ENCODE data around the gene EXOC1.
A peak's percentile ranks its signal among the peaks of the same experiment; 100 is the strongest.

Gene EXOC1

GRCh38 chr4:55939421-55939820 is 86.0 kb downstream of the EXOC1 start:
- TF ChIP-seq CTCF (IDR thresholded peaks at IDR 0.05), result no peak
- no peak overlapping the region for H3K27ac ChIP-seq

GRCh38 chr4:55941881-55942396 is 88.5 kb downstream of the EXOC1 start:
- no peaks in the 10 kb centered on the region for H3K9me3 ChIP-seq
- no peak overlapping the region for H3K27ac ChIP-seq
- H3K4me3 ChIP-seq (ENCODE audit: low read depth in 1 of 2, low read length in 1 of 2), result no peak overlapping the region
- peaks cover 2 to 7% of the 10 kb centered on the region in 2 experiments for H3K4me1 ChIP-seq (ENCODE audit: control insufficient read depth in 1 of 2, insufficient read depth in 1 of 2, low read depth in 1 of 2, low read length in 1 of 2)
- no peak for TF ChIP-seq CTCF (IDR thresholded peaks at IDR 0.05)
- no peaks in the 10 kb centered on the region for H3K36me3 ChIP-seq
- H3K27me3 ChIP-seq, result no peaks in the 10 kb centered on the region

More at GRCh38 chr4:55939421-55939820, 86.0 kb downstream of the EXOC1 start:
- Histone ChIP-seq H3K4me1 (ENCODE audit: control insufficient read depth in 1 of 2, insufficient read depth in 1 of 2, low read depth in 1 of 2, low read length in 1 of 2) (no peaks in the 10 kb centered on the region), H3K27me3 (no peaks in the 10 kb centered on the region), H3K36me3 (no peaks in the 10 kb centered on the region), H3K9me3 (no peaks in the 10 kb centered on the region), H3K4me3 (ENCODE audit: low read depth in 1 of 2, low read length in 1 of 2) (no peak overlapping the region)

GRCh38 chr4:55947254-55947882 is 93.9 kb downstream of the EXOC1 start:
- H3K27me3 ChIP-seq, result no peaks in the 10 kb centered on the region
- peak overlapping the region; percentile 69 to 99 for H3K4me3 ChIP-seq (ENCODE audit: low read depth in 1 of 2, low read length in 1 of 2)
- no peaks in the 10 kb centered on the region for H3K36me3 ChIP-seq
- H3K27ac ChIP-seq, result peak overlapping the region; percentile 96
- no peak for TF ChIP-seq CTCF (IDR thresholded peaks at IDR 0.05)
- no peaks in the 10 kb centered on the region for H3K9me3 ChIP-seq
- peaks cover 32 to 34% of the 10 kb centered on the region in 2 experiments for H3K4me1 ChIP-seq (ENCODE audit: control insufficient read depth in 1 of 2, insufficient read depth in 1 of 2, low read depth in 1 of 2, low read length in 1 of 2)

- Histone ChIP-seq H3K9me3 (no peaks in the 10 kb centered on the region), H3K27me3 (no peaks in the 10 kb centered on the region), H3K27ac (peak overlapping the region; percentile 96), H3K4me3 (ENCODE audit: low read depth in 1 of 2, low read length in 1 of 2) (peak overlapping the region; percentile 69 to 99), H3K36me3 (peaks cover 4% of the 10 kb centered on the region), H3K4me1 (ENCODE audit: control insufficient read depth in 1 of 2, insufficient read depth in 1 of 2, low read depth in 1 of 2, low read length in 1 of 2) (peaks cover 32 to 34% of the 10 kb centered on the region in 2 experiments)
- no peak for TF ChIP-seq CTCF (IDR thresholded peaks at IDR 0.05)
Observed at GRCh38 chr4:55947912-55948725, 94.7 kb downstream of the EXOC1 start.

GRCh38 chr4:55948726-55949481 is 95.5 kb downstream of the EXOC1 start, which contains the start of gene CEP135:
Gene CEP135, plus strand, starts transcription at chr4:55948945. Its CDS starts 3,186 bp downstream, at chr4:55952131.
- peak; percentile 90 for TF ChIP-seq CTCF (IDR thresholded peaks at IDR 0.05)
- no peaks in the 10 kb centered on the region for H3K27me3 ChIP-seq
- H3K4me1 ChIP-seq (ENCODE audit: control insufficient read depth in 1 of 2, insufficient read depth in 1 of 2, low read depth in 1 of 2, low read length in 1 of 2), result peaks cover 32 to 34% of the 10 kb centered on the region in 2 experiments
- peak within 1 kb of the TSS; percentile 96 for H3K27ac ChIP-seq
- H3K4me3 ChIP-seq (ENCODE audit: low read depth in 1 of 2, low read length in 1 of 2), result peak within 1 kb of the TSS; percentile 69 to 99
- no peaks in the 10 kb centered on the region for H3K9me3 ChIP-seq
- H3K36me3 ChIP-seq, result peaks cover 4% of the 10 kb centered on the region

Measured in neutrophil (primary cell).